ENCODE data around the gene VAMP7. TPM values are rescaled to one million over a fixed set of nuclear protein-coding genes. Genes with fewer than 3 reads are reported as not detected.
"Not testable (repeated sequence)": the region's sequence is repeated elsewhere in the genome, so short reads cannot be mapped to it uniquely, and the experiment has no call there.

Gene VAMP7
- total RNA-seq, 4 donors from 2014 or later = 16.5 to 44.5 (median 23.6) TPM

GRCh38 chrX:155891446-155892210 lies 10.5 kb downstream of the VAMP7 start:
- no peak for DNase-seq
- Histone ChIP-seq H3K4me1 (no peaks in the 10 kb centered on the region), H3K9me3 (no peaks in the 10 kb centered on the region), H3K4me3 (no peak overlapping the region), H3K27ac (no peak overlapping the region), H3K36me3 (peaks cover 0 to 26% (median 0%) of the 10 kb centered on the region in 3 donors), H3K27me3 (no peaks in the 10 kb centered on the region)
- TF ChIP-seq CTCF (IDR thresholded peaks at IDR 0.05) (no peak), POLR2A (IDR thresholded peaks at IDR 0.05) (no peak)

- no peak overlapping the region for H3K27ac ChIP-seq
- TF ChIP-seq POLR2A (IDR thresholded peaks at IDR 0.05) = no peak
- no peak for TF ChIP-seq CTCF (IDR thresholded peaks at IDR 0.05)
- no peaks in the 10 kb centered on the region for H3K27me3 ChIP-seq
- DNase-seq = no peak
- H3K4me3 ChIP-seq = no peak overlapping the region
- H3K9me3 ChIP-seq = no peaks in the 10 kb centered on the region
- H3K4me1 ChIP-seq = no peaks in the 10 kb centered on the region
- peaks cover 0 to 29% (median 0%) of the 10 kb centered on the region in 3 donors for H3K36me3 ChIP-seq
Observed at GRCh38 chrX:155893521-155893920, 12.4 kb downstream of the VAMP7 start.

GRCh38 chrX:155896512-155896911 lies 15.4 kb downstream of the VAMP7 start:
- TF ChIP-seq CTCF (IDR thresholded peaks at IDR 0.05) (no peak), POLR2A (IDR thresholded peaks at IDR 0.05) (no peak)
- no peak for DNase-seq
- H3K36me3 ChIP-seq = peaks cover 0 to 28% (median 0%) of the 10 kb centered on the region in 3 donors

GRCh38 chrX:155899366-155899765 lies 18.2 kb downstream of the VAMP7 start:
- H3K9me3 ChIP-seq = no peaks in the 10 kb centered on the region
- no peak for TF ChIP-seq POLR2A (IDR thresholded peaks at IDR 0.05)
- no peak for TF ChIP-seq CTCF (IDR thresholded peaks at IDR 0.05)
- no peaks in the 10 kb centered on the region for H3K4me1 ChIP-seq
- H3K27me3 ChIP-seq = no peaks in the 10 kb centered on the region
- H3K4me3 ChIP-seq = no peak overlapping the region
- peaks cover 0 to 25% (median 0%) of the 10 kb centered on the region in 3 donors for H3K36me3 ChIP-seq
- H3K27ac ChIP-seq = no peak overlapping the region
- no peak for DNase-seq

More at GRCh38 chrX:155896512-155896911, 15.4 kb downstream of the VAMP7 start:
- Histone ChIP-seq H3K4me3 (no peak overlapping the region), H3K27ac (no peak overlapping the region), H3K27me3 (no peaks in the 10 kb centered on the region), H3K9me3 (no peaks in the 10 kb centered on the region), H3K4me1 (no peaks in the 10 kb centered on the region)

GRCh38 chrX:155900765-155901164 lies 19.6 kb downstream of the VAMP7 start:
- Histone ChIP-seq H3K27me3 (no peaks in the 10 kb centered on the region), H3K9me3 (no peaks in the 10 kb centered on the region), H3K4me3 (no peak overlapping the region), H3K4me1 (no peaks in the 10 kb centered on the region), H3K27ac (no peak overlapping the region), H3K36me3 (peaks cover 0 to 17% (median 0%) of the 10 kb centered on the region in 3 donors)
- no peak for TF ChIP-seq CTCF (IDR thresholded peaks at IDR 0.05)
- DNase-seq = no peak

GRCh38 chrX:155907661-155908060 lies 26.5 kb downstream of the VAMP7 start:
- not testable (repeated sequence) for H3K4me3 ChIP-seq, DNase-seq, H3K27me3 ChIP-seq, H3K4me1 ChIP-seq, H3K9me3 ChIP-seq, H3K27ac ChIP-seq, H3K36me3 ChIP-seq

Measured in Peyer's patch (tissue), 4 donors.